Effector memory CD4-positive, alpha-beta T cell (primary cell): ENCODE data around the gene CDC26.

Experiments used
- DNase-seq, 3 donors: peaks; one replicate each; pipeline ENCODE4 v3.0.0-alpha.2; 2020
- H3K27ac ChIP-seq: 2 replicates; pipeline ENCODE4 v1.7.0; 2013; ENCODE audit warnings: mild to moderate bottlenecking, low read length, moderate library complexity; ENCODE audit not compliant: insufficient read depth, poor library complexity, severe bottlenecking
- H3K27me3 ChIP-seq: replicated peaks from 2 replicates; pipeline ENCODE4 v1.7.0; 2013; ENCODE audit warnings: mild to moderate bottlenecking, low read length; ENCODE audit not compliant: insufficient read depth, control insufficient read depth, poor library complexity, severe bottlenecking
- H3K36me3 ChIP-seq: 2 replicates; pipeline ENCODE4 v1.7.0; 2013; ENCODE audit warnings: mild to moderate bottlenecking, low read length, moderate library complexity; ENCODE audit not compliant: control insufficient read depth, insufficient read depth
- H3K4me1 ChIP-seq: 2 replicates; pipeline ENCODE4 v1.7.0; 2013; ENCODE audit warnings: low read length, mild to moderate bottlenecking; ENCODE audit not compliant: control insufficient read depth, insufficient read depth, poor library complexity, severe bottlenecking
- H3K4me3 ChIP-seq: 2 replicates; pipeline ENCODE4 v1.7.0; 2013; ENCODE audit warnings: low read length, low read depth, mild to moderate bottlenecking; ENCODE audit not compliant: insufficient read depth, poor library complexity, severe bottlenecking
- H3K9me3 ChIP-seq: 2 replicates; pipeline ENCODE4 v1.7.0; 2013; ENCODE audit warnings: mild to moderate bottlenecking, low read length, moderate library complexity; ENCODE audit not compliant: control insufficient read depth

Gene CDC26

DNA sequence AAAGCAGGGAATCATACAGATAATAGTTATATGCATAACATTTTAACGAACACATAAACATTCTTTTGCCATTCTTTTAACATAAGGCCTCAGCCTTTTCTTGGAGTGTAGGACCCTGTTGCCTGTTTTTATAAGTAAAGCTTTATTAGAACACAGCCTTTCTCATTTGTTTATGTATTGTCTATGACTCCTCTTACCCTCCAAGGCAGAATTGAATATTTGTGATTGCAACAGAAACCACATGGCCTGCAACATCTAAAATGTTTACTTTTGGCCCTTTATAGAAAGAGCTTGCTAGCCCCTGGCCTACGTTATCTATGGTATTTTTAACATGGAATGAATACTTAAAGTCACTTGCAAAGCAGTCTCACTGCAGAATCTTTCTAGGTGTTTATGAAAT is 51.4 kb downstream of the CDC26 start:
- no peaks in the 10 kb centered on the region for H3K27me3 ChIP-seq
- no peak for DNase-seq
- no peaks in the 10 kb centered on the region for H3K36me3 ChIP-seq
- H3K4me3 ChIP-seq = no peak overlapping the region
- H3K9me3 ChIP-seq = no peaks in the 10 kb centered on the region
- H3K4me1 ChIP-seq = peaks cover 17% of the 10 kb centered on the region
- no peak overlapping the region for H3K27ac ChIP-seq

GRCh38 chr9:113222482-113222841 is 52.9 kb downstream of the CDC26 start:
- Histone ChIP-seq H3K4me3 (no peak overlapping the region), H3K36me3 (no peaks in the 10 kb centered on the region), H3K9me3 (no peaks in the 10 kb centered on the region), H3K4me1 (peaks cover 17% of the 10 kb centered on the region), H3K27ac (no peak overlapping the region), H3K27me3 (no peaks in the 10 kb centered on the region)
- no peak for DNase-seq

DNA sequence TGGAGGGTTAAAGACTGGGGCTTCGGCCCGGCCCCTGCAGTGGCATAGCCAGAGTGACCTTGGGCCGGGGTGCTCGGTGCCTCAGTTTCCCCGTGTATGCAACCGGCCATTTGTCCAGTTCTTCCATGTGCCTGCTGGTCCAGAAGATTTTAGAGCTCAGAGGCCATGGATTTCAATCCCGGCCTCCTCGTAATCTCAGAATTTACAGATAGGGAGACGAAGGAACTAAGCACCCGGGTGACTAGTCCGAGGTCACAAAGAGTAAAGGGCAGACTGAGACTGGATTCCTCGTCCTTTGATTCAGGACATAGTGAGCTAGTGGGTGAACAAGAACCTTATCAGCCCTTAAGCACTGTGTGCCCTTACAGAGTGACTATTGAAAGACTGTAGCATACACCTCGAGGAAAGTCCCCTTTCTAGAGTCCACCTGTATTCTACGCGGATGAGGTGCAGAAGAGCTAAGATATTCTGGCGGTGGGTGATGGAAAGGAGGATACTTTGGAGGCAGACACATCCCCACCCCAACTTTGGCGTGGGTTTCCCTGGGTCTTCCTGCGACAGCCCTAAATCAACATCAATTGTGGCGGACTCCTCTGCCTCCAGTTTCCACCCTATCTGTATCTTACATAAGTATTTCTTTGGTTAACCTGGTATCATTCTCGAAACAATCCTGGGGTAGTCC is 53.4 kb downstream of the CDC26 start:
- H3K27ac ChIP-seq = peak overlapping the region; percentile 59
- H3K4me1 ChIP-seq = peaks cover 17% of the 10 kb centered on the region
- no peak for DNase-seq
- no peaks in the 10 kb centered on the region for H3K36me3 ChIP-seq
- no peaks in the 10 kb centered on the region for H3K27me3 ChIP-seq
- H3K4me3 ChIP-seq = peak overlapping the region; percentile 88
- H3K9me3 ChIP-seq = no peaks in the 10 kb centered on the region

GRCh38 chr9:113221003-113221799 is 54.2 kb downstream of the CDC26 start, which contains the start of the genes FKBP15 and SLC31A1:
Gene FKBP15 (minus strand): TSS chr9:113221277. CDS start chr9:113221243, 34 bp downstream.
Gene SLC31A1 (plus strand): TSS chr9:113221544. CDS start chr9:113256149, 34,605 bp downstream.
- Histone ChIP-seq H3K27ac (peak within 1 kb of the TSS; percentile 91), H3K4me3 (peak within 1 kb of the TSS; percentile 88), H3K4me1 (peaks cover 17% of the 10 kb centered on the region), H3K27me3 (no peaks in the 10 kb centered on the region), H3K9me3 (no peaks in the 10 kb centered on the region), H3K36me3 (no peaks in the 10 kb centered on the region)
- peak; percentile 95 to 97 (median 95) for DNase-seq

DNA sequence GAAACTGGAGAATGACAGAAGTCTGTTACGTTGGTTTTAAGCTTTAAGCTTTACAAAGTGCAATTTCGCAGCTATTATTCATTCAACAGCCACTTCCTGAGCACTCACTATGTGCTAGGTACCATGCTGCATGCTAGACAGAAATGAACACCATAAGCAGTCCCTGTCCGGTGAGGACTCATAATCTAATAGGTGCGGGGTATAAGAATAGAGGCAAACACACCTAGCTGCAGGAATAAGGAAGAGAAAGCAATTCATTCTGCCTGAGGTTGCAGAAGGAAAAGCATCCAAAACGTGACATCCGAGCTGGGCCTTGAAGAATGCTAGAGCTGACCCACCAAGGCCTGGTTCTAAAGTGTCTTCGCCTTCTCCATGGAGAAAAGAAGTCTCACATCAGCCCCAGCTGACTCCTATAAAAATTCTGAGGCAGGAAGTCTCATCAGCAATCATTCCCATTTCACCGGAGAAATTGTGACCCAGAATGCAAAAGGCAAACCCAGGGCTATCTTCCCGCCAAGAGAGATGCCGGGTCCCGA is 54.8 kb downstream of the CDC26 start:
- peak overlapping the region; percentile 91 for H3K27ac ChIP-seq
- H3K36me3 ChIP-seq = no peaks in the 10 kb centered on the region
- peaks cover 17% of the 10 kb centered on the region for H3K4me1 ChIP-seq
- peak overlapping the region; percentile 88 for H3K4me3 ChIP-seq
- no peaks in the 10 kb centered on the region for H3K27me3 ChIP-seq
- no peaks in the 10 kb centered on the region for H3K9me3 ChIP-seq
- no peak for DNase-seq

GRCh38 chr9:113219969-113220368 is 55.4 kb downstream of the CDC26 start:
- H3K27me3 ChIP-seq = no peaks in the 10 kb centered on the region
- peaks cover 17% of the 10 kb centered on the region for H3K4me1 ChIP-seq
- H3K4me3 ChIP-seq = peak overlapping the region; percentile 88
- no peak overlapping the region for H3K27ac ChIP-seq
- no peaks in the 10 kb centered on the region for H3K9me3 ChIP-seq
- DNase-seq = no peak
- no peaks in the 10 kb centered on the region for H3K36me3 ChIP-seq

GRCh38 chr9:113219186-113219936 is 56.0 kb downstream of the CDC26 start:
- H3K36me3 ChIP-seq = no peaks in the 10 kb centered on the region
- no peaks in the 10 kb centered on the region for H3K9me3 ChIP-seq
- peak overlapping the region; percentile 88 for H3K4me3 ChIP-seq
- DNase-seq = no peak
- no peak overlapping the region for H3K27ac ChIP-seq
- peaks cover 17% of the 10 kb centered on the region for H3K4me1 ChIP-seq
- no peaks in the 10 kb centered on the region for H3K27me3 ChIP-seq
